Measurements from ENCODE around the gene TTN. TPM values are rescaled to one million over a fixed set of nuclear protein-coding genes. Genes with fewer than 3 reads are reported as not detected.

Gene TTN
- total and polyA plus RNA-seq, 2 of the 8 experiments (the other 6 are each of a cell fraction or from before 2014, with no cell fraction given), result 0.30 to 9.7 TPM

- no peak for TF ChIP-seq SIRT6 (IDR thresholded peaks at IDR 0.05; ENCODE audit: low read length)
- TF ChIP-seq SAP30 (IDR thresholded peaks at IDR 0.05; ENCODE audit: insufficient read depth, insufficient replicate concordance, low read length), result no peak
- TF ChIP-seq RBBP5 (IDR thresholded peaks at IDR 0.05; ENCODE audit: borderline replicate concordance, low read depth, low read length), result no peak
- TF ChIP-seq CHD1 (IDR thresholded peaks at IDR 0.05; ENCODE audit: low read depth, low read length), result no peak
These were observed 191.3 kb downstream of the TTN start (continued) for GRCh38 chr2:178615969-178616368.

Measured in H1 (cell line).